ENCODE data around the gene ERI3.

The ERI3 gene

GRCh38 chr1:44315521-44315920 lies 39.5 kb downstream of the ERI3 start:
- DNase-seq = no peak

- no peak for DNase-seq
Observed at GRCh38 chr1:44314452-44314851, 40.6 kb downstream of the ERI3 start.

- DNase-seq = no peak
Observed at GRCh38 chr1:44313265-44313918, 41.7 kb downstream of the ERI3 start.

GRCh38 chr1:44312399-44313196 lies 42.5 kb downstream of the ERI3 start:
- DNase-seq = no peak

- DNase-seq = no peak
Observed at GRCh38 chr1:44310006-44310405, 45.1 kb downstream of the ERI3 start.

GRCh38 chr1:44305962-44306422 lies 49.1 kb downstream of the ERI3 start:
- DNase-seq = no peak

GRCh38 chr1:44303532-44303931 lies 51.5 kb downstream of the ERI3 start:
- DNase-seq = no peak

GRCh38 chr1:44302541-44302940 lies 52.5 kb downstream of the ERI3 start:
- no peak for DNase-seq

- no peak for DNase-seq
Observed at GRCh38 chr1:44301442-44301841, 53.6 kb downstream of the ERI3 start.

- no peak for DNase-seq
Observed at GRCh38 chr1:44300852-44301251, 54.2 kb downstream of the ERI3 start.

GRCh38 chr1:44297695-44298400 lies 57.2 kb downstream of the ERI3 start:
- no peak for DNase-seq

GRCh38 chr1:44296806-44297205 lies 58.3 kb downstream of the ERI3 start:
- DNase-seq = no peak

- no peak for DNase-seq
Observed at GRCh38 chr1:44296086-44296485, 59.0 kb downstream of the ERI3 start.

- peak; percentile 74 for DNase-seq
Observed at GRCh38 chr1:44294588-44295007, 60.5 kb downstream of the ERI3 start.

- no peak for DNase-seq
Observed at GRCh38 chr1:44293761-44294315, 61.2 kb downstream of the ERI3 start.

GRCh38 chr1:44292651-44293050 lies 62.4 kb downstream of the ERI3 start:
- DNase-seq = no peak

GRCh38 chr1:44290250-44291094 lies 64.6 kb downstream of the ERI3 start:
- DNase-seq = no peak

GRCh38 chr1:44289530-44289929 lies 65.5 kb downstream of the ERI3 start:
- no peak for DNase-seq

- DNase-seq = no peak
Observed at GRCh38 chr1:44288883-44289282, 66.2 kb downstream of the ERI3 start.

- DNase-seq = no peak
Observed at GRCh38 chr1:44284184-44284583, 70.9 kb downstream of the ERI3 start.

- no peak for DNase-seq
Observed at GRCh38 chr1:44283524-44284173, 71.4 kb downstream of the ERI3 start.

All from fibroblast of skin of abdomen (primary cell).